ENCODE measurements around the gene C1orf167.

C1orf167 gene

GRCh38 chr1:11794446-11795237, 32.6 kb downstream of the C1orf167 start:
- no peaks in the 10 kb centered on the region for H3K36me3 ChIP-seq (ENCODE audit: control insufficient read depth, insufficient read depth, low read length)
- no peak overlapping the region for H3K9ac ChIP-seq
- H3K4me1 ChIP-seq, result no peaks in the 10 kb centered on the region
- H3K79me2 ChIP-seq, result no peaks in the 10 kb centered on the region
- no peaks in the 10 kb centered on the region for H3K9me3 ChIP-seq (ENCODE audit: control insufficient read depth, low read length)
- H3K27ac ChIP-seq, result no peak overlapping the region
- no peak overlapping the region for H3K4me2 ChIP-seq (ENCODE audit: low read length)
- H2AFZ ChIP-seq, result no peak overlapping the region
- H3K4me3 ChIP-seq (ENCODE audit: low read depth, low read length), result no peak overlapping the region
- no peak for TF ChIP-seq CTCF (IDR thresholded peaks at IDR 0.05)
- H3K27me3 ChIP-seq (ENCODE audit: control insufficient read depth, insufficient read depth, low read length), result no peaks in the 10 kb centered on the region

GRCh38 chr1:11795238-11795890, 33.4 kb downstream of the C1orf167 start:
- H3K27me3 ChIP-seq (ENCODE audit: control insufficient read depth, insufficient read depth, low read length), result no peaks in the 10 kb centered on the region
- H3K36me3 ChIP-seq (ENCODE audit: control insufficient read depth, insufficient read depth, low read length), result no peaks in the 10 kb centered on the region

GRCh38 chr1:11796036-11796828, 34.2 kb downstream of the C1orf167 start:
- Histone ChIP-seq H3K4me1 (no peaks in the 10 kb centered on the region), H2AFZ (no peak overlapping the region), H3K36me3 (ENCODE audit: control insufficient read depth, insufficient read depth, low read length) (no peaks in the 10 kb centered on the region), H3K4me3 (ENCODE audit: low read depth, low read length) (no peak overlapping the region), H3K4me2 (ENCODE audit: low read length) (no peak overlapping the region), H3K27ac (no peak overlapping the region), H3K9me3 (ENCODE audit: control insufficient read depth, low read length) (no peaks in the 10 kb centered on the region), H3K9ac (no peak overlapping the region), H3K79me2 (no peaks in the 10 kb centered on the region), H3K27me3 (ENCODE audit: control insufficient read depth, insufficient read depth, low read length) (no peaks in the 10 kb centered on the region)
- no peak for TF ChIP-seq CTCF (IDR thresholded peaks at IDR 0.05)

More at GRCh38 chr1:11795238-11795890, 33.4 kb downstream of the C1orf167 start:
- no peak overlapping the region for H3K9ac ChIP-seq
- H3K4me1 ChIP-seq, result no peaks in the 10 kb centered on the region
- H3K27ac ChIP-seq, result no peak overlapping the region
- H3K9me3 ChIP-seq (ENCODE audit: control insufficient read depth, low read length), result no peaks in the 10 kb centered on the region
- no peak overlapping the region for H2AFZ ChIP-seq
- no peak overlapping the region for H3K4me3 ChIP-seq (ENCODE audit: low read depth, low read length)
- no peak for TF ChIP-seq CTCF (IDR thresholded peaks at IDR 0.05)
- no peaks in the 10 kb centered on the region for H3K79me2 ChIP-seq
- no peak overlapping the region for H3K4me2 ChIP-seq (ENCODE audit: low read length)

GRCh38 chr1:11797525-11798216, 35.7 kb downstream of the C1orf167 start:
- no peak for TF ChIP-seq CTCF (IDR thresholded peaks at IDR 0.05)

More at GRCh38 chr1:11797525-11798216, 35.7 kb downstream of the C1orf167 start:
- Histone ChIP-seq H3K36me3 (ENCODE audit: control insufficient read depth, insufficient read depth, low read length) (no peaks in the 10 kb centered on the region), H3K4me3 (ENCODE audit: low read depth, low read length) (no peak overlapping the region), H3K27me3 (ENCODE audit: control insufficient read depth, insufficient read depth, low read length) (no peaks in the 10 kb centered on the region), H3K9ac (no peak overlapping the region), H3K4me2 (ENCODE audit: low read length) (no peak overlapping the region), H3K4me1 (no peaks in the 10 kb centered on the region), H3K9me3 (ENCODE audit: control insufficient read depth, low read length) (no peaks in the 10 kb centered on the region), H3K27ac (peak overlapping the region; percentile 36), H2AFZ (no peak overlapping the region), H3K79me2 (no peaks in the 10 kb centered on the region)

All from parathyroid adenoma (tissue), 2 donors.